Peyer's patch (tissue), 4 donors: ENCODE measurements around the gene RPS21. TPM values are rescaled to one million over a fixed set of nuclear protein-coding genes. Genes with fewer than 3 reads are reported as not detected.
A peak's percentile ranks its signal among the peaks of the same experiment; 100 is the strongest.
"Not testable (repeated sequence)": the region's sequence is repeated elsewhere in the genome, so short reads cannot be mapped to it uniquely, and the experiment has no call there.

Experiments used
- DNase-seq, 3 donors: peaks; one replicate each; pipeline ENCODE4 v3.0.0-alpha.2; 2017 to 2019
- H3K27ac ChIP-seq, 4 donors: fragments of 200-600 bp; sonication (generic); one replicate each; pipeline ENCODE4 v1.5.1; 2016 to 2019
- H3K27me3 ChIP-seq, 2 donors: fragments of 200-600 bp; sonication (generic); one replicate each; pipeline ENCODE4 v1.5.1; 2019
- H3K36me3 ChIP-seq, 3 donors: fragments of 200-600 bp; sonication (generic); one replicate each; pipeline ENCODE4 v1.5.1; 2016 to 2019
- H3K4me1 ChIP-seq, 4 donors: fragments of 200-600 bp; sonication (generic); one replicate each; pipeline ENCODE4 v1.5.1; 2016 to 2019
- H3K4me3 ChIP-seq, 4 donors: fragments of 200-600 bp; sonication (generic); 1 replicate in 3 of 4; 2 replicates in 1 of 4; pipeline ENCODE4 v1.5.1; 2016 to 2019; ENCODE audit warnings: mild to moderate bottlenecking in 1 of 4
- H3K9me3 ChIP-seq, 4 donors: fragments of 200-600 bp; sonication (generic); one replicate each; pipeline ENCODE4 v1.5.1; 2016 to 2019; ENCODE audit warnings: mild to moderate bottlenecking in 1 of 4
- POLR2A ChIP-seq, 2 donors: fragments of 450-650 bp; IDR thresholded peaks; one replicate each; pipeline ENCODE4 v1.5.1; 2017; ENCODE audit warnings: antibody characterized with exemption in 2 of 2, mild to moderate bottlenecking in 2 of 2, moderate library complexity in 2 of 2
- total RNA-seq, 4 donors: library from RNA; depleted of rRNA; stranded (reverse); fragments of >200 nt; gene quantifications; one replicate each; pipeline ENCODE4 v1.1.0, GENCODE V29; 2016
- TF ChIP-seq, protein P1 (sequence below), 6 experiments: fragments of 450-650 bp in 4 of 6; fragments of 200-600 bp in 2 of 6; sonication (generic) in 1 of 6; IDR thresholded peaks; one replicate each; pipeline ENCODE4 v1.5.1; 2017 to 2019; ENCODE audit warnings: antibody characterized with exemption in 6 of 6, mild to moderate bottlenecking in 3 of 6, moderate library complexity in 1 of 6

Gene RPS21
- total RNA-seq, 4 donors from 2014 or later: 507 to 769 (median 622) TPM

DNA sequence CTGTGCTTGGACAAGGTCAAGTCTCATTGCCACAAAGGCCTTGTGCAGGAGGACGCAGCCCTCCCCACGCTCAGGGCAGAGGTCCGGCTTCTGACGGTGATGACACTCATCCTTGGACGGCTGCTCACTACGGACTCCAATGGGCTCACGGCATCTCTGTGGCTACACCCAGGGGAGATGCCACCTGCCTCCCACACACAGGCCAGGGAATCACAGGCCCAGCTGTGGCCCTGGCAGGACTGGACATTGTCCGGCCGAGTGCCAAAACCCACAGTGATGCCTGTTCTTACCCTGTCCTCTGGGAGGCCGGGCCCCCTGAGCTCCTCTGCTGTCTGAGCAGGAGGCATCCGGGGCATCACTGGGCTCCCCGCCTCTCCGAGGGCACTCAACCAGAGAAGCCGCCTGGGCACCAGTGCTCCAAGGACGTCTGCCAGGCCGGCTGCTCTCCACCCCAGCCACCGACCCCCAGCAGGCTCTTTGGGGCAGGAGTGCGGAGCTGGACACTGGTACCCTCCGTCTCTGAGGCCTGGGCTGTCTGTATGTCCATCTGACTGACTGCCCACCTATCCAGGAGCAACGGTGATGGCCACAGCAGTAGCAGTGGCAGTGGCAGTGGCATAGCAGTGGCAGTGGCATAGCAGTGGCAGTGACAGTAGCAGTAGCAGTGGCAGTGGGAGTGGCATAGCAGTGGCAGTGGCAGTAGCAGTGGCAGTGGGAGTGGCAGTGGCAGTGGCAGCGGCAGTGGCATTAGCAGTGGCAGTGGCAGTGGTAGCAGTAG, 38.6 kb downstream of the RPS21 start:
- TF ChIP-seq POLR2A (IDR thresholded peaks at IDR 0.05): no peak
- TF ChIP-seq, protein P1, sequence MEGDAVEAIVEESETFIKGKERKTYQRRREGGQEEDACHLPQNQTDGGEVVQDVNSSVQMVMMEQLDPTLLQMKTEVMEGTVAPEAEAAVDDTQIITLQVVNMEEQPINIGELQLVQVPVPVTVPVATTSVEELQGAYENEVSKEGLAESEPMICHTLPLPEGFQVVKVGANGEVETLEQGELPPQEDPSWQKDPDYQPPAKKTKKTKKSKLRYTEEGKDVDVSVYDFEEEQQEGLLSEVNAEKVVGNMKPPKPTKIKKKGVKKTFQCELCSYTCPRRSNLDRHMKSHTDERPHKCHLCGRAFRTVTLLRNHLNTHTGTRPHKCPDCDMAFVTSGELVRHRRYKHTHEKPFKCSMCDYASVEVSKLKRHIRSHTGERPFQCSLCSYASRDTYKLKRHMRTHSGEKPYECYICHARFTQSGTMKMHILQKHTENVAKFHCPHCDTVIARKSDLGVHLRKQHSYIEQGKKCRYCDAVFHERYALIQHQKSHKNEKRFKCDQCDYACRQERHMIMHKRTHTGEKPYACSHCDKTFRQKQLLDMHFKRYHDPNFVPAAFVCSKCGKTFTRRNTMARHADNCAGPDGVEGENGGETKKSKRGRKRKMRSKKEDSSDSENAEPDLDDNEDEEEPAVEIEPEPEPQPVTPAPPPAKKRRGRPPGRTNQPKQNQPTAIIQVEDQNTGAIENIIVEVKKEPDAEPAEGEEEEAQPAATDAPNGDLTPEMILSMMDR (IDR thresholded peaks at IDR 0.05): no peak
- H3K4me3 ChIP-seq: no peak overlapping the region
- peaks cover 0 to 28% (median 3%) of the 10 kb centered on the region in 4 donors for H3K4me1 ChIP-seq
- no peak overlapping the region for H3K27ac ChIP-seq
- H3K36me3 ChIP-seq: no peaks in the 10 kb centered on the region
- no peaks in the 10 kb centered on the region for H3K9me3 ChIP-seq
- no peak for DNase-seq
- H3K27me3 ChIP-seq: no peaks in the 10 kb centered on the region

DNA sequence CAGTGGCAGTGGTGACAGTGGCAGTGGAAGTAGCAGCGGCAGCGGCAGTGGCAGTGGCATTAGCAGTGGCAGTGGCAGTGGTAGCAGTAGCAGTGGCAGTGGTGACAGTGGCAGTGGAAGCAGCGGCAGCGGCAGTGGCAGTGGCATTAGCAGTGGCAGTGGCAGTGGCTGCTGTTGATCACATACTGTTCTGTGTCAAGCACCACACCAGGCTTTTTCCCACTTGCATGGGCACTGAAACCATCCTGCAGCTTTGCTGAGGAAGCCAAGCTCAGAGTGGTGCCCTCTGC, 39.1 kb downstream of the RPS21 start:
- not testable (repeated sequence) for H3K36me3 ChIP-seq, H3K27ac ChIP-seq, H3K27me3 ChIP-seq, H3K4me3 ChIP-seq, H3K9me3 ChIP-seq, DNase-seq
- H3K4me1 ChIP-seq: peaks cover 0 to 33% (median 3%) of the 10 kb centered on the region in 4 donors

DNA sequence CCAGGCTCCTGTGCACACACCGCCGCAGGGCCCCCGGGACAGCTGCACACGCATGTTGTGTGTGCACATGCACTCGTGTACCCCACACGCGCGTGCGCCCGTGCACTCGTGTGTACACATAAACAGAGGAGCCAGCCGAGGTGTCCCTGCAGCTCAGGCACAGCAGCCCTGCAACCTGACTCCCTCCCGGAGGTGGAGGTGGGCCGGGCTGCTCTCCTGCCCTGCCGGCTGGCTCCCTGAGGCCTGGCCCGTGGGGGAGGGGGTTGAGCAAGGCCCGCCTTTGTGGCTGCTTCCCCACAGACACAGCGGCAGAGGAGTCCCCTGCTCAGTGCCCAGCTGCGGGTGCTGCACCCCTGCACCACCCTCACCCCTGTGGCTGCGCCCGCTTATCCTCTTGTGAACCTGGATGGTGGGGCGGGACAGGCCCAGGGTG, 39.8 kb downstream of the RPS21 start:
- no peaks in the 10 kb centered on the region for H3K9me3 ChIP-seq
- H3K4me3 ChIP-seq: peak overlapping the region in 2 of 4 donors; percentile 0 to 1
- no peak for DNase-seq
- no peaks in the 10 kb centered on the region for H3K27me3 ChIP-seq
- H3K4me1 ChIP-seq: peaks cover 0 to 38% (median 3%) of the 10 kb centered on the region in 4 donors
- TF ChIP-seq, protein P1 (IDR thresholded peaks at IDR 0.05): no peak
- no peak for TF ChIP-seq POLR2A (IDR thresholded peaks at IDR 0.05)
- H3K36me3 ChIP-seq: no peaks in the 10 kb centered on the region
- peak overlapping the region in 2 of 4 donors; percentile 18 to 78 for H3K27ac ChIP-seq

DNA sequence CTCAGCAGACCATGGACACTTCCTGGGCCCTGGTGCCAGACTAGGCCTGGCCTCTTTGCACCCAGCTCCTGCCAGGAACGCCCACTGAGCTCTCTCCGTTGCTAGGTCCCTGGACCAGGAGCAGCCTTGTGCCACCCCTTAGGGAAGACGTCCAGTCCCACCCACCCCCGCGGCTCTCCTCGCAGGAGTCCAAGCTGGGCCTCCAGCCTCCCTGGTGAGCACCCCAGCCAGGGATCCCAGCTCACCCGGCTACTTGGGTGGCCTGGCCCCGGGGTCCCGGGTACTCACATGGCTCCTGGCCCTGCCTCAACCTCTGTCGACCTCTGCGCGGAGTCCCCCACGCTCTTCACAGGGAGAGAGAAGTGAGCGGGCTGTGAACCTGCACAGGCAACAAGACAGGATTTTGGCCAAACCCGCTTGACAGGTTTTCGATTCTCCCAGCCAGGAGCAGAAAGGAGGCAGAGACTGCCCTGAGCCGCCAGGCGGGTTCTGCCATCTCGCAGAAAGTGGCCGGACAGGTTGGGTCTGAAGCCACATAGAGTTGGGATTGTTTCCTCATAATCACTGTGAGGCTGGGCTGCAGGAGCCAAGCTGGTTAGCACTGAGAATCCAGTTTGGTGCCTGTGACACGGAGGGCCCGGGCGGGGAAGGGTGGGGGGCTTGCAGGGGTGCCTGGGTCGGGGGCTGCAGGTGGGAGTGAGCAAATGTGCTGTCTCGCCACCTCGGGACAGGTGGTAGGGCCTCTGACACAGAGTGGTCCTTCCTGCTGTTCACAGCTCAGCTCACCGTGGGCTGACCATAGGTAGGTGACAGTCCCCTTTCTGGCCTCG, 40.5 kb downstream of the RPS21 start, which contains the start of gene RBBP8NL:
RBBP8NL (minus strand) TSS at position 368 of the 830 bp plus-strand sequence. CDS start 7,892 bp downstream, outside the sequence.
- no peak for TF ChIP-seq POLR2A (IDR thresholded peaks at IDR 0.05)
- TF ChIP-seq, protein P1 (IDR thresholded peaks at IDR 0.05): peak in 3 of 6 experiments; percentile 33 to 41 (median 38)
- H3K36me3 ChIP-seq: no peaks in the 10 kb centered on the region
- no peaks in the 10 kb centered on the region for H3K9me3 ChIP-seq
- H3K4me3 ChIP-seq: peak within 1 kb of the TSS in 2 of 4 donors; percentile 0 to 1
- peak in 2 of 3 donors; percentile 81 to 85 for DNase-seq
- H3K27me3 ChIP-seq: no peaks in the 10 kb centered on the region
- H3K27ac ChIP-seq: peak within 1 kb of the TSS in 2 of 4 donors; percentile 65 to 78
- H3K4me1 ChIP-seq: peaks cover 0 to 38% (median 3%) of the 10 kb centered on the region in 4 donors

DNA sequence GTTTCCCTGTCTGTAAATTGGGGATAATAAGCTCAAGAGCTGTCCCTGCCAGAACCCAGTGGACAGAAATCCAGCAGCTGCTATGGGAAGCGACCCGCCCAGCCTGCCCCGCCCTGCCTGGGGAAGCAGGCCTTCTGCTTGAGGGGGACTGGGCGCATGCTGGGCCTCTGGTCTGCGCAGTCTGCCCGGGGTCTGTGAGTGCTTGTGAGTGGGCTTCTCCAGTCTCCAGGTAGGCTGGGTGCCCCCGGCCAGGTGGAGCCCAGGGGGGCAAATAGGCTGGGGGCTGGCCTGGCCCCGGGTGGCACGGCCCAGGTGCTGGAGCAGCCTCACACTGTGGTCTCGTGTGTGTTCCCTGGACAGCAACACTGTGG, 41.1 kb downstream of the RPS21 start:
- no peak for TF ChIP-seq POLR2A (IDR thresholded peaks at IDR 0.05)
- TF ChIP-seq, protein P1 (IDR thresholded peaks at IDR 0.05): no peak
- peak overlapping the region in 2 of 4 donors; percentile 65 to 78 for H3K27ac ChIP-seq
- no peaks in the 10 kb centered on the region for H3K27me3 ChIP-seq
- peak in 1 of 3 donors; percentile 68 for DNase-seq
- no peaks in the 10 kb centered on the region for H3K36me3 ChIP-seq
- H3K9me3 ChIP-seq: no peaks in the 10 kb centered on the region
- H3K4me3 ChIP-seq: no peak overlapping the region
- H3K4me1 ChIP-seq: peaks cover 0 to 38% (median 3%) of the 10 kb centered on the region in 4 donors
